Hematopoietic multipotent progenitor cell treated with erythropoietin and hydrocortisone succinate and interleukin-3 and kit ligand, for 6 days (in vitro differentiated cells): ENCODE results near the gene MFNG.

Source experiments
- DNase-seq: peaks from one replicate; pipeline ENCODE4 v3.0.0-alpha.2; 2015

MFNG gene

GRCh38 chr22:37443977-37444376 lies 42.2 kb downstream of the MFNG start:
- DNase-seq: no peak

- no peak for DNase-seq
These were observed 43.1 kb downstream of the MFNG start for GRCh38 chr22:37443086-37443485.

- DNase-seq: peak; percentile 51
These were observed 43.6 kb downstream of the MFNG start for GRCh38 chr22:37442537-37442936.

- no peak for DNase-seq
These were observed 44.0 kb downstream of the MFNG start for GRCh38 chr22:37442135-37442534.

GRCh38 chr22:37440875-37441274 lies 45.3 kb downstream of the MFNG start:
- no peak for DNase-seq

GRCh38 chr22:37439347-37439746 lies 46.8 kb downstream of the MFNG start:
- DNase-seq: peak; percentile 58

GRCh38 chr22:37435970-37436603 lies 50.1 kb downstream of the MFNG start:
- no peak for DNase-seq

GRCh38 chr22:37433786-37434185 lies 52.4 kb downstream of the MFNG start:
- DNase-seq: no peak

- no peak for DNase-seq
These were observed 53.5 kb downstream of the MFNG start for GRCh38 chr22:37432708-37433054.

- DNase-seq: no peak
These were observed 54.1 kb downstream of the MFNG start for GRCh38 chr22:37431801-37432707.

GRCh38 chr22:37431366-37431765 lies 54.8 kb downstream of the MFNG start:
- no peak for DNase-seq

- no peak for DNase-seq
These were observed 55.2 kb downstream of the MFNG start for GRCh38 chr22:37430941-37431340.

- DNase-seq: peak; percentile 75
These were observed 57.3 kb downstream of the MFNG start for GRCh38 chr22:37428649-37429586.

GRCh38 chr22:37427711-37428635 lies 58.2 kb downstream of the MFNG start:
- no peak for DNase-seq

GRCh38 chr22:37427135-37427710 lies 59.0 kb downstream of the MFNG start, which contains the start of gene ELFN2:
Gene ELFN2, minus strand, starts transcription at chr22:37427479. Its CDS starts 51,945 bp downstream, at chr22:37375534.
- DNase-seq: no peak

- DNase-seq: no peak
These were observed 59.5 kb downstream of the MFNG start for GRCh38 chr22:37426706-37427134.

GRCh38 chr22:37425800-37426705 lies 60.1 kb downstream of the MFNG start:
- no peak for DNase-seq

- no peak for DNase-seq
These were observed 60.8 kb downstream of the MFNG start for GRCh38 chr22:37425369-37425768.

- DNase-seq: no peak
These were observed 62.9 kb downstream of the MFNG start for GRCh38 chr22:37423283-37423682.

- no peak for DNase-seq
These were observed 64.7 kb downstream of the MFNG start for GRCh38 chr22:37421468-37421877.
